Measurements from ENCODE around the gene OR2T11. TPM values are rescaled to one million over a fixed set of nuclear protein-coding genes. Genes with fewer than 3 reads are reported as not detected.

The OR2T11 gene
- total and polyA plus RNA-seq, 3 experiments from 2014 or later: not detected

GRCh38 chr1:248625971-248626370 lies 8.9 kb downstream of the OR2T11 start:
- Mint-ChIP-seq H3K27me3 (peaks cover 0 to under 1% of the 10 kb centered on the region in 2 donors), H3K4me3 (no peak overlapping the region), H3K27ac (no peak overlapping the region), H3K9me3 (no peaks in the 10 kb centered on the region), H3K4me1 (no peaks in the 10 kb centered on the region), H3K36me3 (no peaks in the 10 kb centered on the region)
- CTCF ChIA-PET: no interaction called here
- no peaks in the 10 kb centered on the region for H3K27me3 ChIP-seq (ENCODE audit: insufficient read depth, low read length, poor library complexity, severe bottlenecking)
- DNase-seq: no peak
- POLR2A ChIA-PET: no interaction called here
- H3K4me3 ChIP-seq (ENCODE audit: low read length): no peak overlapping the region
- no peak overlapping the region for H3K27ac ChIP-seq (ENCODE audit: low read depth, low read length)
- peaks cover 4% of the 10 kb centered on the region for H3K4me1 ChIP-seq (ENCODE audit: insufficient read depth, low read length)
- no peaks in the 10 kb centered on the region for H3K9me3 ChIP-seq (ENCODE audit: low read length)
- H3K36me3 ChIP-seq (ENCODE audit: insufficient read depth, low read length): no peaks in the 10 kb centered on the region

- Histone ChIP-seq H3K27me3 (ENCODE audit: insufficient read depth, low read length, poor library complexity, severe bottlenecking) (no peaks in the 10 kb centered on the region), H3K27ac (ENCODE audit: low read depth, low read length) (no peak overlapping the region), H3K4me3 (ENCODE audit: low read length) (no peak overlapping the region), H3K4me1 (ENCODE audit: insufficient read depth, low read length) (peaks cover 4% of the 10 kb centered on the region), H3K9me3 (ENCODE audit: low read length) (no peaks in the 10 kb centered on the region), H3K36me3 (ENCODE audit: insufficient read depth, low read length) (no peaks in the 10 kb centered on the region)
- no peaks in the 10 kb centered on the region for H3K9me3 Mint-ChIP-seq
- H3K27me3 Mint-ChIP-seq: no peaks in the 10 kb centered on the region
- ChIA-PET CTCF (no interaction called here), POLR2A (no interaction called here)
- H3K4me3 Mint-ChIP-seq: no peak overlapping the region
- no peaks in the 10 kb centered on the region for H3K36me3 Mint-ChIP-seq
- DNase-seq: no peak
- H3K4me1 Mint-ChIP-seq: no peaks in the 10 kb centered on the region
- no peak overlapping the region for H3K27ac Mint-ChIP-seq
Observed at GRCh38 chr1:248625166-248625565, 9.7 kb downstream of the OR2T11 start.

GRCh38 chr1:248622570-248623001 lies 12.3 kb downstream of the OR2T11 start:
- H3K27ac ChIP-seq (ENCODE audit: low read depth, low read length): no peak overlapping the region
- no peaks in the 10 kb centered on the region for H3K36me3 ChIP-seq (ENCODE audit: insufficient read depth, low read length)
- H3K9me3 Mint-ChIP-seq: no peaks in the 10 kb centered on the region
- H3K9me3 ChIP-seq (ENCODE audit: low read length): no peaks in the 10 kb centered on the region
- H3K4me3 ChIP-seq (ENCODE audit: low read length): no peak overlapping the region
- POLR2A ChIA-PET: no interaction called here
- H3K4me3 Mint-ChIP-seq: no peak overlapping the region
- no peak overlapping the region for H3K27ac Mint-ChIP-seq
- peak in 1 of 5 donors; percentile 15 for DNase-seq
- peaks cover 0 to 1% of the 10 kb centered on the region in 2 donors for H3K27me3 Mint-ChIP-seq
- no peaks in the 10 kb centered on the region for H3K36me3 Mint-ChIP-seq
- H3K27me3 ChIP-seq (ENCODE audit: insufficient read depth, low read length, poor library complexity, severe bottlenecking): no peaks in the 10 kb centered on the region
- CTCF ChIA-PET: no interaction called here
- H3K4me1 Mint-ChIP-seq: no peaks in the 10 kb centered on the region
- peaks cover 4% of the 10 kb centered on the region for H3K4me1 ChIP-seq (ENCODE audit: insufficient read depth, low read length)

GRCh38 chr1:248621770-248622169 lies 13.1 kb downstream of the OR2T11 start:
- H3K4me3 ChIP-seq (ENCODE audit: low read length): no peak overlapping the region
- Mint-ChIP-seq H3K27ac (no peak overlapping the region), H3K4me1 (no peaks in the 10 kb centered on the region), H3K4me3 (no peak overlapping the region), H3K36me3 (no peaks in the 10 kb centered on the region), H3K27me3 (peaks cover 0 to 1% of the 10 kb centered on the region in 2 donors), H3K9me3 (no peaks in the 10 kb centered on the region)
- peaks cover 4% of the 10 kb centered on the region for H3K4me1 ChIP-seq (ENCODE audit: insufficient read depth, low read length)
- DNase-seq: no peak
- no peak overlapping the region for H3K27ac ChIP-seq (ENCODE audit: low read depth, low read length)
- ChIA-PET CTCF (no interaction called here), POLR2A (no interaction called here)
- no peaks in the 10 kb centered on the region for H3K36me3 ChIP-seq (ENCODE audit: insufficient read depth, low read length)
- no peaks in the 10 kb centered on the region for H3K27me3 ChIP-seq (ENCODE audit: insufficient read depth, low read length, poor library complexity, severe bottlenecking)
- H3K9me3 ChIP-seq (ENCODE audit: low read length): no peaks in the 10 kb centered on the region

GRCh38 chr1:248618878-248619277 lies 16.0 kb downstream of the OR2T11 start:
- H3K27me3 Mint-ChIP-seq: peaks cover 0 to 3% of the 10 kb centered on the region in 2 donors
- H3K27me3 ChIP-seq (ENCODE audit: insufficient read depth, low read length, poor library complexity, severe bottlenecking): no peaks in the 10 kb centered on the region
- H3K4me1 ChIP-seq (ENCODE audit: insufficient read depth, low read length): no peaks in the 10 kb centered on the region
- CTCF ChIA-PET: no interaction called here
- no peaks in the 10 kb centered on the region for H3K9me3 ChIP-seq (ENCODE audit: low read length)
- no peaks in the 10 kb centered on the region for H3K36me3 ChIP-seq (ENCODE audit: insufficient read depth, low read length)
- no peak overlapping the region for H3K4me3 ChIP-seq (ENCODE audit: low read length)
- no peaks in the 10 kb centered on the region for H3K9me3 Mint-ChIP-seq
- no peak overlapping the region for H3K4me3 Mint-ChIP-seq
- no peak overlapping the region for H3K27ac Mint-ChIP-seq
- no peaks in the 10 kb centered on the region for H3K36me3 Mint-ChIP-seq
- H3K27ac ChIP-seq (ENCODE audit: low read depth, low read length): no peak overlapping the region
- POLR2A ChIA-PET: no interaction called here
- DNase-seq: peak in 2 of 5 donors; percentile 3 to 8
- no peaks in the 10 kb centered on the region for H3K4me1 Mint-ChIP-seq

GRCh38 chr1:248618119-248618518 lies 16.8 kb downstream of the OR2T11 start:
- H3K27me3 ChIP-seq (ENCODE audit: insufficient read depth, low read length, poor library complexity, severe bottlenecking): no peaks in the 10 kb centered on the region
- DNase-seq: no peak
- ChIA-PET POLR2A (no interaction called here), CTCF (no interaction called here)
- Mint-ChIP-seq H3K4me3 (no peak overlapping the region), H3K4me1 (no peaks in the 10 kb centered on the region), H3K9me3 (no peaks in the 10 kb centered on the region), H3K27ac (no peak overlapping the region), H3K36me3 (no peaks in the 10 kb centered on the region), H3K27me3 (peaks cover 0 to 3% of the 10 kb centered on the region in 2 donors)
- no peaks in the 10 kb centered on the region for H3K4me1 ChIP-seq (ENCODE audit: insufficient read depth, low read length)
- H3K9me3 ChIP-seq (ENCODE audit: low read length): no peaks in the 10 kb centered on the region
- H3K27ac ChIP-seq (ENCODE audit: low read depth, low read length): no peak overlapping the region
- no peaks in the 10 kb centered on the region for H3K36me3 ChIP-seq (ENCODE audit: insufficient read depth, low read length)
- no peak overlapping the region for H3K4me3 ChIP-seq (ENCODE audit: low read length)

- Histone ChIP-seq H3K4me1 (ENCODE audit: insufficient read depth, low read length) (no peaks in the 10 kb centered on the region), H3K36me3 (ENCODE audit: insufficient read depth, low read length) (no peaks in the 10 kb centered on the region), H3K27ac (ENCODE audit: low read depth, low read length) (no peak overlapping the region), H3K27me3 (ENCODE audit: insufficient read depth, low read length, poor library complexity, severe bottlenecking) (no peaks in the 10 kb centered on the region), H3K4me3 (ENCODE audit: low read length) (no peak overlapping the region), H3K9me3 (ENCODE audit: low read length) (no peaks in the 10 kb centered on the region)
- CTCF ChIA-PET: no interaction called here
- POLR2A ChIA-PET: no interaction called here
- no peaks in the 10 kb centered on the region for H3K4me1 Mint-ChIP-seq
- no peak overlapping the region for H3K4me3 Mint-ChIP-seq
- DNase-seq: no peak
- H3K9me3 Mint-ChIP-seq: no peaks in the 10 kb centered on the region
- no peaks in the 10 kb centered on the region for H3K36me3 Mint-ChIP-seq
- peaks cover 0 to 5% of the 10 kb centered on the region in 2 donors for H3K27me3 Mint-ChIP-seq
- no peak overlapping the region for H3K27ac Mint-ChIP-seq
Observed at GRCh38 chr1:248613742-248614141, 21.1 kb downstream of the OR2T11 start.

DNA sequence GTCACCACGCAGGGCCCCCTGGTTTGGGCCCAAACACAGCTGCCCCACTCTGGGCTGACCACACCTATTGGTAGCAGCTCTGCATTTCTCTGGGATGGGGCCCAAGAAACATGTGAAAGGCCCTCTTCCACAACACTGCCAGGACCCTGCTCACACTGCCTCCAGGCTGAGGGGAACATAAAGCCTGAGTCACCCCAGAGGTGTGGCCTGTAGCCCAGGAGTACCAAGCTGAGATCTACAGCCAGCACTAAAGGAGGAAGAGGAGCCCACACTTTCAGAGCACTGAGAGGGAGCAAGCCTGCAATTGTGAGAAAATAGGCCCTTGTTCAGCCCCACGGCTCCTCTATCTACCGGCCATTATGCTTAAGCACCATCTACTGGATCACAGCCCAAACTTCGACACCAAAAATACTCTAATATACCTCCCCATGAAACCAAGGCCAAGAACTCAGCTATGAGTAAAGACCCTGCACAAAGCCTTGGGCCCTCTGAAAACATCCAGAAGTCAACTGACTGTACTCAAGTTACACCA lies 22.9 kb downstream of the OR2T11 start:
- H3K27me3 Mint-ChIP-seq: peaks cover 0 to 4% of the 10 kb centered on the region in 2 donors
- no peaks in the 10 kb centered on the region for H3K9me3 ChIP-seq (ENCODE audit: low read length)
- H3K27ac Mint-ChIP-seq: no peak overlapping the region
- H3K4me3 ChIP-seq (ENCODE audit: low read length): no peak overlapping the region
- H3K9me3 Mint-ChIP-seq: no peaks in the 10 kb centered on the region
- POLR2A ChIA-PET: no interaction called here
- H3K4me1 ChIP-seq (ENCODE audit: insufficient read depth, low read length): no peaks in the 10 kb centered on the region
- CTCF ChIA-PET: no interaction called here
- H3K36me3 ChIP-seq (ENCODE audit: insufficient read depth, low read length): no peaks in the 10 kb centered on the region
- no peaks in the 10 kb centered on the region for H3K4me1 Mint-ChIP-seq
- no peak for DNase-seq
- H3K27ac ChIP-seq (ENCODE audit: low read depth, low read length): no peak overlapping the region
- H3K36me3 Mint-ChIP-seq: no peaks in the 10 kb centered on the region
- H3K27me3 ChIP-seq (ENCODE audit: insufficient read depth, low read length, poor library complexity, severe bottlenecking): no peaks in the 10 kb centered on the region
- no peak overlapping the region for H3K4me3 Mint-ChIP-seq

DNA sequence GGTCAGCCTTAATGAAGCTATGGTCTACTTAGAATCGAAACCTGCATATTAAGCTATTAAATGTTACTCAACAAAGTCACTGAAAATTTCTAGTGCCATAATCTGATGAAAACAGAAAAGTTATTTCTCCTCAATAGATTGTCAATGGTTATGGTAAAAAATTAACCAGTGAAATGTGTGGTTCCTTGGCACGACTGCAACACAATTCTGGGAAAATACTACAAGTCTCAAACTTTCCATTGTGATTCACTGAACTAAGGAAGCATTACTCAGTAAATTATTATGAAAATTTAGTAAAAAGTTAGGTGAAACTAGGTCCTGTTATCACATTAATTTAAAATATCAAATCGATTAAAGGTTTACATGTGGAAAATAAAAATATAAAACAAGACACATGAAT lies 24.6 kb downstream of the OR2T11 start:
- H3K27ac Mint-ChIP-seq: no peak overlapping the region
- no peaks in the 10 kb centered on the region for H3K9me3 Mint-ChIP-seq
- Histone ChIP-seq H3K36me3 (ENCODE audit: insufficient read depth, low read length) (no peaks in the 10 kb centered on the region), H3K27ac (ENCODE audit: low read depth, low read length) (no peak overlapping the region), H3K9me3 (ENCODE audit: low read length) (no peaks in the 10 kb centered on the region), H3K4me3 (ENCODE audit: low read length) (no peak overlapping the region), H3K4me1 (ENCODE audit: insufficient read depth, low read length) (no peaks in the 10 kb centered on the region), H3K27me3 (ENCODE audit: insufficient read depth, low read length, poor library complexity, severe bottlenecking) (no peaks in the 10 kb centered on the region)
- no peaks in the 10 kb centered on the region for H3K4me1 Mint-ChIP-seq
- POLR2A ChIA-PET: no interaction called here
- H3K36me3 Mint-ChIP-seq: no peaks in the 10 kb centered on the region
- no peak for DNase-seq
- no peak overlapping the region for H3K4me3 Mint-ChIP-seq
- CTCF ChIA-PET: no interaction called here
- H3K27me3 Mint-ChIP-seq: peaks cover 0 to 4% of the 10 kb centered on the region in 2 donors
